ENCODE measurements around the gene PDLIM5. TPM values are rescaled to one million over a fixed set of nuclear protein-coding genes. Genes with fewer than 3 reads are reported as not detected.

Gene PDLIM5
- total and polyA plus RNA-seq, 7 experiments from 2014 or later: 14.4 to 61.7 (median 35.7) TPM

DNA sequence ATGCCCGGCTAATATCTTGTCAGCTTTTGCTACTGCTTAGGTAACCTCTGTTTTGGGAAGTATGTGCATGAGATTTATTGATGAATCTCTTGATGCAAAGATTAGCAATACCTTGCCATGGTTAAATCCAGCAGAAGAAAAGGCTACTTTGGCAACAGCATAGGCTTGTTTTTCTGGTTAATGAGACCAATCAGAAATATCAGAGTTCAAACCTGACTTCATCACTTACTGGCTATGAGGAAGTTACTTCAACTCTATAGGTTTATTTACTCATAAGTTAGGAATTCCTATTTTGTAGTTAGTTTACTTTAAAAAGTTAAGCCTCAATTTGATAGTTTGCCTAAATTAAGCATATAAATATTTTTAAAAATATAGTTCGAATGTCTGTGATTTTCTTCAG, 93.1 kb downstream of the PDLIM5 start:
- Histone ChIP-seq H3K27ac (ENCODE audit: low read depth, low read length) (no peak overlapping the region), H3K4me3 (ENCODE audit: low read length) (no peak overlapping the region), H3K27me3 (ENCODE audit: control insufficient read depth in 2 of 2, insufficient read depth in 2 of 2, low read length in 2 of 2) (no peaks in the 10 kb centered on the region), H3K4me1 (ENCODE audit: control insufficient read depth in 2 of 2, insufficient read depth in 2 of 2, low read length in 2 of 2) (no peaks in the 10 kb centered on the region), H3K36me3 (ENCODE audit: control insufficient read depth in 2 of 3, insufficient read depth in 3 of 3, low read length in 3 of 3) (no peaks in the 10 kb centered on the region), H3K9me3 (ENCODE audit: control insufficient read depth in 2 of 3, low read length in 3 of 3) (no peaks in the 10 kb centered on the region)
- intact Hi-C loops (cut with micrococcal nuclease): no loop called here
- CTCF ChIA-PET: no interaction called here
- ATAC-seq (no peak), DNase-seq (no peak)
- peaks cover 0 to 45% (median 28%) of the 10 kb centered on the region in 5 donors for H3K36me3 Mint-ChIP-seq
- peaks cover 0 to 10% (median 5%) of the 10 kb centered on the region in 7 donors for H3K4me1 Mint-ChIP-seq
- peaks cover 0 to 5% (median 1%) of the 10 kb centered on the region in 11 donors for H3K9me3 Mint-ChIP-seq
- H3K27me3 Mint-ChIP-seq: no peaks in the 10 kb centered on the region
- no peak overlapping the region for H3K27ac Mint-ChIP-seq
- POLR2A ChIA-PET: no interaction called here
- H3K4me3 Mint-ChIP-seq: no peak overlapping the region

GRCh38 chr4:94545296-94545695, 93.6 kb downstream of the PDLIM5 start:
- no peak overlapping the region for H3K27ac Mint-ChIP-seq
- peaks cover 0 to 5% (median 1%) of the 10 kb centered on the region in 11 donors for H3K9me3 Mint-ChIP-seq

DNA sequence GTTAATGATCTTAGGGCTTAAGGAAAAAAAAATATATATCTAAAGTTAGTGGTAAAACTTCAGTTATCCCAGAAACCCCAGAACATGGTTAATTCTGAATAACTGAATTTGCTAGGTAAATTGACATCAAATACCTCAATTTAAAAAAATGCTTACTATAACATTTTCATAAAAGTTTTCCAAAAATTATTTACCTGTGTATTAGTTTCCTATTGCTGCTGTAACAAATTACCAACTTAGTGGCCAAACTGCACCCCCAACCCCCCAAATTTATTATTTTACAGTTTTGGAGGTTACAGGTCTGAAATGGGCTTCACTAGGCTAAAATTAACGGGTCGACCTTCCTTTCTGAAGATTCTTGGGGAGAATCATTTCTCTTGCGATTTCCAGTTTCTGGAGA, 95.2 kb downstream of the PDLIM5 start:
- Mint-ChIP-seq H3K4me1 (peaks cover 0 to 10% (median 5%) of the 10 kb centered on the region in 7 donors), H3K36me3 (peaks cover 0 to 30% (median 20%) of the 10 kb centered on the region in 5 donors), H3K9me3 (peaks cover 0 to 5% (median 1%) of the 10 kb centered on the region in 11 donors), H3K27ac (no peak overlapping the region), H3K4me3 (no peak overlapping the region), H3K27me3 (no peaks in the 10 kb centered on the region)
- ATAC-seq: no peak
- Histone ChIP-seq H3K9me3 (ENCODE audit: control insufficient read depth in 2 of 3, low read length in 3 of 3) (no peaks in the 10 kb centered on the region), H3K36me3 (ENCODE audit: control insufficient read depth in 2 of 3, insufficient read depth in 3 of 3, low read length in 3 of 3) (no peaks in the 10 kb centered on the region), H3K27me3 (ENCODE audit: control insufficient read depth in 2 of 2, insufficient read depth in 2 of 2, low read length in 2 of 2) (no peaks in the 10 kb centered on the region), H3K4me3 (ENCODE audit: low read length) (no peak overlapping the region), H3K27ac (ENCODE audit: low read depth, low read length) (no peak overlapping the region), H3K4me1 (ENCODE audit: control insufficient read depth in 2 of 2, insufficient read depth in 2 of 2, low read length in 2 of 2) (no peaks in the 10 kb centered on the region)
- DNase-seq: no peak
- intact Hi-C loops (cut with micrococcal nuclease): no loop called here
- ChIA-PET CTCF (no interaction called here), POLR2A (no interaction called here)

More at GRCh38 chr4:94545296-94545695, 93.6 kb downstream of the PDLIM5 start:
- H3K36me3 ChIP-seq (ENCODE audit: control insufficient read depth in 2 of 3, insufficient read depth in 3 of 3, low read length in 3 of 3): no peaks in the 10 kb centered on the region
- H3K27me3 ChIP-seq (ENCODE audit: control insufficient read depth in 2 of 2, insufficient read depth in 2 of 2, low read length in 2 of 2): no peaks in the 10 kb centered on the region
- POLR2A ChIA-PET: no interaction called here
- no peak overlapping the region for H3K4me3 Mint-ChIP-seq
- H3K4me3 ChIP-seq (ENCODE audit: low read length): no peak overlapping the region
- H3K9me3 ChIP-seq (ENCODE audit: control insufficient read depth in 2 of 3, low read length in 3 of 3): no peaks in the 10 kb centered on the region
- peaks cover 0 to 10% (median 5%) of the 10 kb centered on the region in 7 donors for H3K4me1 Mint-ChIP-seq
- CTCF ChIA-PET: no interaction called here
- no peaks in the 10 kb centered on the region for H3K4me1 ChIP-seq (ENCODE audit: control insufficient read depth in 2 of 2, insufficient read depth in 2 of 2, low read length in 2 of 2)
- H3K27me3 Mint-ChIP-seq: no peaks in the 10 kb centered on the region
- ATAC-seq: no peak
- DNase-seq: no peak
- intact Hi-C loops (cut with micrococcal nuclease): no loop called here
- H3K27ac ChIP-seq (ENCODE audit: low read depth, low read length): no peak overlapping the region
- peaks cover 0 to 44% (median 28%) of the 10 kb centered on the region in 5 donors for H3K36me3 Mint-ChIP-seq

DNA sequence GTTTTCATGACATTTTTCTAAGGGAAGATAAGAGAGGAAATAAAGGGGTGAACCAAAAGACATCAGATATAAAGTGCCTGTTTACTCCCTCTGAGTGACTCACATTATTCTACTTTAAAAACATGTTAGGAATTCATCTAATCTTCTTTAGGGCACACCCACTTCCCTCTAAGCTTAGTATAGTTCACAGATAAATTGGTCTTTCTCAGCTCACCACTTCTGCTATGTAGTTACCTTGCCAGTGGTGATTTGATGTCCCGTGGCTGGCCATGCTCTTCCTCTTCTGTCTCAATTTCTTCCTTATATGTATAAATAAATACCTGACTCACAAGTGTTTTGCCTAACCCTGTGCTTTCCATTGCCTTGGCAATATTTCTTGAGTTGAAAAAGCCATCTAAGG, 96.8 kb downstream of the PDLIM5 start:
- Mint-ChIP-seq H3K36me3 (peaks cover 0 to 30% (median 20%) of the 10 kb centered on the region in 5 donors), H3K9me3 (peaks cover 0 to 5% (median 1%) of the 10 kb centered on the region in 11 donors), H3K4me3 (no peak overlapping the region), H3K27me3 (no peaks in the 10 kb centered on the region), H3K4me1 (peaks cover 0 to 10% (median 5%) of the 10 kb centered on the region in 7 donors), H3K27ac (no peak overlapping the region)
- peak; percentile 89 for ATAC-seq
- ChIA-PET CTCF (no interaction called here), POLR2A (no interaction called here)
- Histone ChIP-seq H3K9me3 (ENCODE audit: control insufficient read depth in 2 of 3, low read length in 3 of 3) (no peaks in the 10 kb centered on the region), H3K4me3 (ENCODE audit: low read length) (no peak overlapping the region), H3K36me3 (ENCODE audit: control insufficient read depth in 2 of 3, insufficient read depth in 3 of 3, low read length in 3 of 3) (no peaks in the 10 kb centered on the region), H3K27ac (ENCODE audit: low read depth, low read length) (no peak overlapping the region), H3K4me1 (ENCODE audit: control insufficient read depth in 2 of 2, insufficient read depth in 2 of 2, low read length in 2 of 2) (no peaks in the 10 kb centered on the region), H3K27me3 (ENCODE audit: control insufficient read depth in 2 of 2, insufficient read depth in 2 of 2, low read length in 2 of 2) (no peaks in the 10 kb centered on the region)
- intact Hi-C loops (cut with micrococcal nuclease): no loop called here
- DNase-seq: no peak

DNA sequence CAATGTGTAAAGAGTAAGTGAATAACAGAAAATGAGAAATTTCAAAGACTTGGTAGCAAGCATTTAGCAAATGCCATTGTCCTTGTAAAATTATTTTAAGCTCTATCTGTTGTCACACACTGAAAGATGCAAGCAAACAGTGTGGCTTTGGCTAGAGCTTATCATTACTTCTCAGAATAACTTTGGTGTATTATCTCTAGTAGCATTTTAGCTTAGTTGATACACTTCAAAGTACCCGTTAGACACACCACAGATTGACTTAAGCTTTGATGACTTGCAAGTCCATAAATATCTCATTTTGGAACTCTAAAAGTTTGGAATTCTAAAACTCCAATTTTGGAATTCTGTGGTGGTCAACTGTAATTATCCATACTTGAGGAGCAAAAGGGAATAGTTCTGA, 98.6 kb downstream of the PDLIM5 start:
- Mint-ChIP-seq H3K4me3 (no peak overlapping the region), H3K4me1 (peaks cover 0 to 10% (median 5%) of the 10 kb centered on the region in 7 donors), H3K9me3 (peaks cover 0 to 5% (median 1%) of the 10 kb centered on the region in 11 donors), H3K27me3 (no peaks in the 10 kb centered on the region), H3K36me3 (peaks cover 0 to 29% (median 16%) of the 10 kb centered on the region in 5 donors), H3K27ac (no peak overlapping the region)
- no peak overlapping the region for H3K4me3 ChIP-seq (ENCODE audit: low read length)
- intact Hi-C loops (cut with micrococcal nuclease): no loop called here
- H3K27ac ChIP-seq (ENCODE audit: low read depth, low read length): no peak overlapping the region
- DNase-seq: no peak
- H3K9me3 ChIP-seq (ENCODE audit: control insufficient read depth in 2 of 3, low read length in 3 of 3): no peaks in the 10 kb centered on the region
- H3K27me3 ChIP-seq (ENCODE audit: control insufficient read depth in 2 of 2, insufficient read depth in 2 of 2, low read length in 2 of 2): no peaks in the 10 kb centered on the region
- ChIA-PET CTCF (no interaction called here), POLR2A (no interaction called here)
- no peaks in the 10 kb centered on the region for H3K4me1 ChIP-seq (ENCODE audit: control insufficient read depth in 2 of 2, insufficient read depth in 2 of 2, low read length in 2 of 2)
- H3K36me3 ChIP-seq (ENCODE audit: control insufficient read depth in 2 of 3, insufficient read depth in 3 of 3, low read length in 3 of 3): no peaks in the 10 kb centered on the region
- ATAC-seq: peak; percentile 41

GRCh38 chr4:94550851-94551250, 99.1 kb downstream of the PDLIM5 start:
- Histone ChIP-seq H3K4me3 (ENCODE audit: low read length) (no peak overlapping the region), H3K36me3 (ENCODE audit: control insufficient read depth in 2 of 3, insufficient read depth in 3 of 3, low read length in 3 of 3) (no peaks in the 10 kb centered on the region), H3K4me1 (ENCODE audit: control insufficient read depth in 2 of 2, insufficient read depth in 2 of 2, low read length in 2 of 2) (no peaks in the 10 kb centered on the region), H3K27me3 (ENCODE audit: control insufficient read depth in 2 of 2, insufficient read depth in 2 of 2, low read length in 2 of 2) (no peaks in the 10 kb centered on the region), H3K9me3 (ENCODE audit: control insufficient read depth in 2 of 3, low read length in 3 of 3) (no peaks in the 10 kb centered on the region), H3K27ac (ENCODE audit: low read depth, low read length) (no peak overlapping the region)
- peaks cover 0 to 9% (median 2%) of the 10 kb centered on the region in 11 donors for H3K9me3 Mint-ChIP-seq
- DNase-seq (no peak), ATAC-seq (no peak)
- H3K4me1 Mint-ChIP-seq: peaks cover 0 to 10% (median 5%) of the 10 kb centered on the region in 7 donors
- ChIA-PET CTCF (no interaction called here), POLR2A (no interaction called here)
- intact Hi-C loops (cut with micrococcal nuclease): no loop called here
- peaks cover 0 to 29% (median 16%) of the 10 kb centered on the region in 5 donors for H3K36me3 Mint-ChIP-seq
- H3K27me3 Mint-ChIP-seq: no peaks in the 10 kb centered on the region
- H3K27ac Mint-ChIP-seq: no peak overlapping the region
- no peak overlapping the region for H3K4me3 Mint-ChIP-seq

DNA sequence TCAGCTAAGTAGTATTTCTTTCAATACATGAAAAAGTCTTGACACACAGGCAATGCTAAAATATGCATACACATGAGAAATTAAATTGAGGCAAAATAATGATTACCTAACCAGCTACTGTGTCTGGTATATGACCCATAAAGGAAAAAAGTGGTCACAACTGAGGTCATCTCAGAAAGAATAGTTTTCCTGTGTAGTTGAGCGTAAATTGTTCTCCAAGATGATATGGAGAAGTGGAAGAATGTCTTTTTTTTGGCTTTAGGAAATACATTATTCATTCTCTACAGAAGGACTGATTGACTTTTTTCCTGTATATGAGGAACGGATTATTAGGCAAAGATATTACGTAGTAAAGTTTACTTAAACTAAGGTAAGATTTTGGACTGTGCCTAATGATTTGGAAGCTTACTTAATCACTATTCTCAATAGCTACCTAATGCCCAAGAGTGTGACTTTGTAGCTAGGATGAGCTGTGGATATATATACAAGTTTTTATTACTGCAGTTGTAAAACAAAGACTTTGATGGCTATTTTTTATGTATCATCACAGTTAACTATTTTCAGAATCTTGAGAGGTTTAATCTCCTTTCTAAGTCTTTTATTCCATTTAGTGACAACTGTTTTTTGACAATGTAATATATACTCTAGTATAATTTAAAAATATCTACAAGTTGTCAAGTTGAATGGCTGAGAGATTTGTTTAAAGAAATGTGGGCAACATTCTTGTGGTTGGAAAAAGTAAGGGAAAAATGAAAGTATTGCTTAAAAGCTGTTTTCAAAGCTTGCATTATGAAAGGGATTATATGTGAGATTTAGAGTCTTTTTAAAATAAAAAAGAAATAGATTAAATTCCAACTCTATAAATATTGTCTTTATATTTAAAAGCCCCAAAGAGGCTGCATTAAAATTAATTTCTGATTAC, 100.2 kb downstream of the PDLIM5 start:
- H3K9me3 ChIP-seq (ENCODE audit: control insufficient read depth in 2 of 3, low read length in 3 of 3): no peaks in the 10 kb centered on the region
- intact Hi-C loops (cut with micrococcal nuclease): no loop called here
- Mint-ChIP-seq H3K27me3 (no peaks in the 10 kb centered on the region), H3K9me3 (peaks cover 0 to 15% (median 3%) of the 10 kb centered on the region in 11 donors), H3K4me3 (no peak overlapping the region), H3K36me3 (peaks cover 0 to 31% (median 16%) of the 10 kb centered on the region in 5 donors), H3K4me1 (peaks cover 0 to 10% (median 5%) of the 10 kb centered on the region in 7 donors), H3K27ac (no peak overlapping the region)
- DNase-seq: no peak
- CTCF ChIA-PET: no interaction called here
- POLR2A ChIA-PET: no interaction called here
- ATAC-seq: no peak
- no peak overlapping the region for H3K27ac ChIP-seq (ENCODE audit: low read depth, low read length)
- no peaks in the 10 kb centered on the region for H3K4me1 ChIP-seq (ENCODE audit: control insufficient read depth in 2 of 2, insufficient read depth in 2 of 2, low read length in 2 of 2)
- no peaks in the 10 kb centered on the region for H3K36me3 ChIP-seq (ENCODE audit: control insufficient read depth in 2 of 3, insufficient read depth in 3 of 3, low read length in 3 of 3)
- H3K27me3 ChIP-seq (ENCODE audit: control insufficient read depth in 2 of 2, insufficient read depth in 2 of 2, low read length in 2 of 2): no peaks in the 10 kb centered on the region
- H3K4me3 ChIP-seq (ENCODE audit: low read length): no peak overlapping the region
